Stimulated activated CD4-positive, alpha-beta T cell treated with anti-CD3 and anti-CD28 coated beads, Interleukin-15, amount 100 ng/mL, for 24 hours (primary cell): ENCODE measurements around the gene F11.
A peak's percentile ranks its signal among the peaks of the same experiment; 100 is the strongest.
"Not testable (repeated sequence)": the region's sequence is repeated elsewhere in the genome, so short reads cannot be mapped to it uniquely, and the experiment has no call there.

Experiments
- DNase-seq: peaks from one replicate; pipeline ENCODE4 v3.0.0-alpha.2; 2020

Gene F11

GRCh38 chr4:186250760-186251159, 15.2 kb upstream of the F11 start:
- no peak for DNase-seq

GRCh38 chr4:186255122-186255521, 10.9 kb upstream of the F11 start:
- DNase-seq, result no peak

- no peak for DNase-seq
These were observed 7.7 kb upstream of the F11 start for GRCh38 chr4:186258216-186258811.

GRCh38 chr4:186260117-186260503, 5.9 kb upstream of the F11 start:
- no peak for DNase-seq

GRCh38 chr4:186260504-186261448, 5.2 kb upstream of the F11 start:
- DNase-seq, result no peak

GRCh38 chr4:186264660-186265059, 1.3 kb upstream of the F11 start:
- no peak for DNase-seq

- not testable (repeated sequence) for DNase-seq
These were observed 739 bp upstream of the F11 start for GRCh38 chr4:186265250-186265649.

- no peak for DNase-seq
These were observed 904 bp downstream of the F11 start for GRCh38 chr4:186266729-186267456.

GRCh38 chr4:186271081-186271678, 5.2 kb downstream of the F11 start:
- DNase-seq, result no peak

- DNase-seq, result no peak
These were observed 6.9 kb downstream of the F11 start for GRCh38 chr4:186272699-186273391.

- not testable (repeated sequence) for DNase-seq
These were observed 7.4 kb downstream of the F11 start for GRCh38 chr4:186273392-186273789.

GRCh38 chr4:186283311-186283710, 17.3 kb downstream of the F11 start:
- DNase-seq, result no peak

- no peak for DNase-seq
These were observed 19.2 kb downstream of the F11 start for GRCh38 chr4:186285147-186285546.

GRCh38 chr4:186286581-186286980, 20.6 kb downstream of the F11 start:
- no peak for DNase-seq

- no peak for DNase-seq
These were observed 25.4 kb downstream of the F11 start for GRCh38 chr4:186291256-186291890.

- peak; percentile 5 for DNase-seq
These were observed 28.2 kb downstream of the F11 start for GRCh38 chr4:186294160-186294559.

- DNase-seq, result no peak
These were observed 30.5 kb downstream of the F11 start for GRCh38 chr4:186296481-186296880.

GRCh38 chr4:186297013-186297645, 31.1 kb downstream of the F11 start:
- no peak for DNase-seq

- no peak for DNase-seq
These were observed 32.1 kb downstream of the F11 start for GRCh38 chr4:186298031-186298647.

- DNase-seq, result no peak
These were observed 33.3 kb downstream of the F11 start for GRCh38 chr4:186299291-186299690.
